HEK293T (cell line): ENCODE data around the gene MYL7.

Source experiments
- ARNT ChIP-seq: fragments of 450-650 bp; IDR thresholded peaks from 2 replicates; pipeline ENCODE4 v1.6.1; 2017; ENCODE audit warnings: mild to moderate bottlenecking
- FOXA1 ChIP-seq: fragments of 450-650 bp; IDR thresholded peaks from 2 replicates; pipeline ENCODE4 v1.6.1; 2016; ENCODE audit warnings: mild to moderate bottlenecking
- FOXK2 ChIP-seq: fragments of 450-650 bp; IDR thresholded peaks from 2 replicates; pipeline ENCODE4 v1.6.1; 2016; ENCODE audit warnings: mild to moderate bottlenecking
- FOXM1 ChIP-seq: fragments of 450-650 bp; IDR thresholded peaks from 2 replicates; pipeline ENCODE4 v1.6.1; 2017; ENCODE audit warnings: mild to moderate bottlenecking, borderline replicate concordance
- HDGF ChIP-seq: fragments of 450-650 bp; IDR thresholded peaks from 2 replicates; pipeline ENCODE4 v1.6.1; 2017; ENCODE audit warnings: antibody characterized with exemption, borderline replicate concordance
- SP1 ChIP-seq: fragments of 450-650 bp; IDR thresholded peaks from 2 replicates; pipeline ENCODE4 v1.6.1; 2017
- SUZ12 ChIP-seq: fragments of 450-650 bp; IDR thresholded peaks from 2 replicates; pipeline ENCODE4 v1.6.1; 2016; ENCODE audit warnings: mild to moderate bottlenecking
- ZNF384 ChIP-seq: fragments of 450-650 bp; IDR thresholded peaks from 2 replicates; pipeline ENCODE4 v1.6.1; 2016

DNA sequence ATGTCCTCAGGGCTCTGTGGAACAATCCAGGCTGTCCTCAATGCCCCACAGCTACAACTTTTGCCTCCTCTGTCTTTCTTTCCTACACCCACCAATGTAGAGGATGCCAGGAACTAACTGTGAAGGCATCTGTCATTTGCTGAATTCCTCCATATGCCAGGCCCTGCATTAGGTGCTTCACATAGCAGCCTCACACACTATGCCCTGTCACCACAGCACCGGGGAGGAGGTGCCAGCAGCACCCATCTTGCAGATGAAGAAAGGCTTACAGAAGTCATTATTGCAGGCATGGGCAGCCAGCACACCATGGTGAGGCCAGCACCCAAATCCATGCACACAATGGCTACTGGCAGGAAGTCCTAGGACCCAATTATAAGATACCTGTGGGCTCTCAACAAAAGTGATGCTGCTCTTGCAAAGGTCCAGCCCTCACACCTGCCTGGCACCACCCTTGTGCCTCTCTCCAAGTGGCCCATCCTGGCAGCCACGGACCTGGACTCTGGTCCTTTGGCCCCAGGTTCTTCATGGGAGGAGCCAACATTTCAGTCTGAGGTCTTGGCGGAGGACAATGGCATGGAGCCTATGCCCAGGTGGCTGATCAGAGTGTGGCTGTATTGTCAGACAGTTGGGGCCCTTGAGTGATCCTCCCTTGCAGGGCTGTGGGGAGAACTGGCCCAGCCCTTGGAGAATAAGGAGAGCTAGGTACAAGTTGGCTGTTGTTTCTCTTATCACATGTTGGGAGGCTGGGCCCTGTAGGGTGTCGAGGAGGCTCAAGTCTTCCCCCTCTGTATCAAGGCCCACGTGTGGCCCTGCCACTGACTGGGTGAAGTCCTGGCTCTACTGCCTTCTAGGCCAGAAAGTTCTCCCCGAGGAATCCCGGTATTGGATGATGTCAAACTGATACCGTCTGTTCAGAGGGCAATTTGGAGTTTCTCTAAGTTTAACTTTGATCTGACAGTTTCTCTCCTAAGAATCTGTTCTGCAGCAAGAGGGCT lies 14.4 kb upstream of the MYL7 start:
- no peak for TF ChIP-seq HDGF
- no peak for TF ChIP-seq SP1
- TF ChIP-seq FOXK2, result no peak
- TF ChIP-seq SUZ12, result no peak
- no peak for TF ChIP-seq ARNT
- TF ChIP-seq FOXM1, result no peak
- TF ChIP-seq ZNF384, result no peak
- no peak for TF ChIP-seq FOXA1
